NCI-H187 treated with DMSO at 0.1 percent for 48 hours (cell line): ENCODE measurements around the gene CDCA4.

ENCODE experiments used
- DNase-seq: peaks from one replicate; lab custom pipeline; 2025; lab: John Stamatoyannopoulos, UW

CDCA4 gene

DNA sequence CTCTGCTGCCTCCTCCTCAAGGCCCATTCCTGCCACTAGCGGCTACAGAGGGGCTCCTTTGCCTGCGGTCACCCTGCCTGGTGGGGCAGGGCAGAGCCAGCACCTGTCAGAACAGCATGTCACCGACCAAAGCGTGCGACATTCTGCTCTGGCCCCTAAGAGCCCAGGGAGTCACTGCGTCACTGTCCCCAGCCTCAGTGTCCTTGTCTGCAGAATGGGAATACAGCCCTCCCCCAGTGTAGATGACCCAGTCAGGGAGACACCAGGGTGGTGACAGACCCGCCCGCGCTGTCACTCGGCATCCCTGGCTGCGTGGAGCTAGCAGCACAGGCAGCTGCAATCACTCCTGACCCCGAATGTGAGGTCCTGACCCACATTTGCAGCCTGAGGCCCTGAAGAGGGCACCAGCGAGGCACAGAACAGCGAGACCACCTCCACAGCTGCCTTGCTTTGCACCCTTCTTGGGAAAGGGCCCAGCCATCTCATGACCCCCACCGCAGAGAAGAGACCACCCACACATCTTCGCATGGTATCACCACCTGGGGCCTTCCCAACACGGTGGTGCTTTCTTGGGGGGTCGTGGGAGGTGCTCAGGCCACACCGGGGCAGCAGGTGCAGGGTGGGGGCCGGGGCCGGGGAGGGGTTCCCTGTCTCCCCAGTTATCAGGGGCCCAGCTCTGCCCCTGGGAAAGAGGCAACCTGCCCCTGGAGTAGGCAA, 45.2 kb downstream of the CDCA4 start:
- no peak for DNase-seq

DNA sequence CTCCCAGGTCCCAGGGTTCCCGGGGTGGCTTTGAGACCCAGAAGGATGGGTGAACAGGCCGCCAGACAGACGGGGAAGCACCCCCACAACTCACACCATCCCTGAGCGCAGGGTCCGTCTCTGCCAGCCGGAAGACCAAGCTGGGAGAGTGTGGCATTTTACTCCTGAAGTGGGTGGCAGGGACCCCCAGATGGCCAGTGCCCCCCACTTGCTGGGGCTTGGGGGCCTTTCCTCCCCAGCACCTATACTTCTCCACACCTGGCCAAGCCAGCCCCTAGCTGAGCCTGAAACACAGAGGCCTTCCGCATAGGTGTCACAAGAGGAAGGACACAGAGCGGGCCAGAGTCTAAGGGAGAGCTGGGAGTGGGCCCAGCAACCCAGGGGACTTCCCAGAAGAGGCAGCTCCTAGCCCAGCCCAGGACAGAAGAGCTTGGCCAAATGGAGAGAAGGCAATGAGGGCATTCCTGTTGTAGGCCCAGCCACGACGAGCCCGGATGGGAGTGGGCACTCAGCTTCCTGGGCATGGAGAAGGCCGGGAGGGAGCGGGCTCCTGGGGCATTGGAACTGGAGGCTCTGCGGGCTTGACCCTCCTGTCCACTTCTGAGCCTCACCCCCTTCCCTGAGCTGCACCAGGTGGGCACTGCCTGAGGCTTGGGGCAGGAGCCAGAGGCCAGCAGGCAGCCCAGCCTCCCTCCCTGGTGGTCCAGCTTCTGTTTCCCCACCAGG, 46.1 kb downstream of the CDCA4 start:
- DNase-seq, result no peak

DNA sequence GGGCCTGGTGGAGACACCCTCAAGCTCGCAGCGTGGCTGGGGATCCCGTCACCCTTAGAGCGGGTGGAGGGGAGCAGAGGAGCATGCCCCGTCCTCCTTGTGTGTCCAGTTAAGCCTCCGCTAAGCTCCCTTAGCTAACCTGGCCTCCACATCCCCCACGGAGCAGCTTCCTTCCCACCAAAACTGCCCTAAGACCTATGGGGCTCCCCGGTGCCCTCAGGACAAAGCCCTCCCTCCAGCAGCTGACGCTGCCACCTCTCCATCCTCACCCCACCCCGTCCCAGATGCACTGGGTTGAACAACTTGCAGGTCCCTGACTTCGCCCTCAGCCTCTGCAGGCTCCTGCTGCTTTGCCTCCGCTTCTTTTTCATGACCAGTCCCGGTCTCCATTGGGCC, 46.7 kb downstream of the CDCA4 start:
- no peak for DNase-seq

DNA sequence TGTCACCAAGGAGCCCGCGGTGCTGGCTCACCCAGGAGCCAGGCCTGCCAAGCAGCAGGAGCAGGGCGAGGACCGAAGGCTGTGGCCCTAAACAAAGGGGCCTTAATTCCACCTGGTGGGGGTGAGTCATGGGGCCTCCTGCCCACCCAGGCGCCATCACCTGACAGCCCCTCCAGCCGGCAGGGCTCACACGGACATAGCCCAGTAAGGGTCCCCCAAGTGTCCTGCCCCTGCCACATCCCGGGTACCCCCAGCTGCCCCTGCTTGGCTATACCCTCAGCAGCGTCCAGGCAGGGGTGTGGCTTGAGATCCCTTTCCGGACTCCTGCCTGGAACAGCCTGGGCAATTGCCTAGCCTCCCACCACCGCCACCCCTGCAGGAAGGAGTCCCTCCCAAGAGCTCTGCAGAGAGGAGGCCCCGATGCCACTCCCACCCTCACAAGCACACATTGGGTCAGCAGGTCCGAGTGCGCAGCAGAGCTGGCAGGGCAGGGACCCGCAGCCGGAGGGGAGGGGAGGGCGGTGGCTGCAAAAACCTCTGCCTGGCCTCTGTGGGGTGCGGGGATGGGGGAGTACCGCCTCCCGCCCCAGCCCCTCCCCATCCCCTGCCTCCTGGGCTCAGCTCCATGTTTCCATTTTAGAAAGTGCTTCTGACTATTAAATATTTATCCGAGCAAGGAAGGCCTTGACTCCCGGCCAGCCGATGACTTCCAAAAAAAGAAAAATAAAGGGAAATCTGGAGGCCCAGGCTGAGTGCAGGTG, 47.3 kb downstream of the CDCA4 start:
- DNase-seq, result no peak

DNA sequence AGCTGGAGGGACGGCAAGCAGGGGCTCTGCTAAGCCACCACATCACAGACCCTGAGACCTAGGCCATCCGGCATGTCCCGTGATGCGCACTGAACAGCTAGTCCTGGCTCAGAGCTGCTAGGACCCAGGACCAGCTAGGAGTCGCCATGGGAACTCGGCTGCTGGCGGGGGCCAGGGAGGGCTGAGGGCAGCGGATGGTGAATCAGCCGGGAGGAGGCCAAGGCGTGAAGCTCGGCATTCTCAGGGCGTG, 47.8 kb downstream of the CDCA4 start:
- no peak for DNase-seq

DNA sequence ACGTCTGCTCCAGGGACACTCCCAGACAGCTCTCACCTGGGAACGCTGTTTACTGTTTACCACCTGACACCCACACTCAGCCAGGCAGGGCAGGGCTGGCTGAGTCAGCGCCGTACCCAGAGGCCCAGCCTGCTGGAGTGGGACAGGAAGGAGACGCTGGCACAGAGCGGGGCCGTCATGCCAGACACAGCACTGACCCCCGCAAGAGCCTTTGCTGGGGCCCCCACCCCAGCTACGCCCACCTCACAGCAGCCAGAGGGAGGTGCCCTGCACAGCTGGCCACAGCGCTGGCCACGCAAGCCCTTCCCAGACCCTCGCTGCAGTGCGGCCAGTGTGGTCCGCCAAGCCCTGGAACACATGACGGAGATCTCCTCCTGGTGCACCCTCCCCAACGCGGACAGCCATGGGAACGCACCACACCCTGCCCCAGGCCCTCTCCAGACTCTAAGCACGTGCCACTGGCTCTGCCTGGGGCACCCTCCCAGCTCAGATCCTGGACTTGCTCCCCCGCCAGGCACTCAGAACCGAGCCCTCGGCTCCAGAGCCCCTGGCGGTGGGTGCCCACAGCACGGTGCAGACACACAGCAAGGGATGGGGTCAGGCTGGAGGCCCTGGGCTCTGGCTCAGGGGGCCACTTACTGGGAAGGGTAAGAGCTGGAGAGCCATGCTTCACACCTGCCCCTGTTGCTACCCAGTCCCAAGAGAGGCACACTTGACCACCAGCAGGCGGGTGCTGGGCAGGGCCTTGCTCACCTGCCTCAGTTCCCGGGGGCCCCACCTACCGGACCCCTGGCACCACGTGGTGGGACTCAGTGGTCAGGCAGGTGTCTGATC, 48.4 kb downstream of the CDCA4 start:
- DNase-seq, result no peak

DNA sequence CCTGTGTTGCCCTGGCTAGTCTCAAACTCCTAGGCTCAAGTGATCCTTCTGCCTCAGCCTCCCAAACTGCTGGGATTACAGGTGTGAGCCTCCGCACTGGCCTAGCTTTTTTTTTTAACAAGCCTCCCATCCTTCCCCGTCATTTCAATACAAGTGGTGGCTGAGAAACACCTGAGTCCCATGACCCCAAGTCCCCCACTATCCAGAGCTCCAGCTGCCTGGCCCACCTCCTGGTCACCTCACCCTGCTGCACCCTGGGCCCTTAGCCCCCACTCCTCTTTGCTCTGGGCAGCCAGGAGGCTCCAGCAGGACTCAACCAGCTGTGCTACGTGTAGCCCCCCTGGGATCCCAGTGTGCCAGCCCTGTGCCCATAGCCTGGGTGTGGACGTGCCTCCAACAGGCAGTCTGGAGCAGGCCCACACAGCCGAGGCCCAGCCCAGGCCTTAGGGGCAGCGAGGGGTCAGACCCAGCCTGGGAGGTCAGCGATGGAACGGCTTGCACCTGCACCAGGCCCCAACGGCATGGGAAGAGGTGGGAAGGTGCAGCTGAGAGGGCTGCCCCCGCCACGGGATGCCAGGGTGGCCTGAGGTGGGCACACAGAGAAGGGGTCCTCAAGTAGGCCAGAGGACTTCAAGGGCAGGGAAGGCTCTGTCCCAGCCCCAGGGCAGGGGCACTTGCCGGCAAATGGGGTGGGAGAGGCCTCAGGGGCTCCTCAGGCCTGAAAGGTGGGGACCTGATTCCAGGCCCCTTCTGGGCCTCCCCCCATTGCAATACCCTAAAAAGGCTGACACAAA, 49.2 kb downstream of the CDCA4 start:
- no peak for DNase-seq

DNA sequence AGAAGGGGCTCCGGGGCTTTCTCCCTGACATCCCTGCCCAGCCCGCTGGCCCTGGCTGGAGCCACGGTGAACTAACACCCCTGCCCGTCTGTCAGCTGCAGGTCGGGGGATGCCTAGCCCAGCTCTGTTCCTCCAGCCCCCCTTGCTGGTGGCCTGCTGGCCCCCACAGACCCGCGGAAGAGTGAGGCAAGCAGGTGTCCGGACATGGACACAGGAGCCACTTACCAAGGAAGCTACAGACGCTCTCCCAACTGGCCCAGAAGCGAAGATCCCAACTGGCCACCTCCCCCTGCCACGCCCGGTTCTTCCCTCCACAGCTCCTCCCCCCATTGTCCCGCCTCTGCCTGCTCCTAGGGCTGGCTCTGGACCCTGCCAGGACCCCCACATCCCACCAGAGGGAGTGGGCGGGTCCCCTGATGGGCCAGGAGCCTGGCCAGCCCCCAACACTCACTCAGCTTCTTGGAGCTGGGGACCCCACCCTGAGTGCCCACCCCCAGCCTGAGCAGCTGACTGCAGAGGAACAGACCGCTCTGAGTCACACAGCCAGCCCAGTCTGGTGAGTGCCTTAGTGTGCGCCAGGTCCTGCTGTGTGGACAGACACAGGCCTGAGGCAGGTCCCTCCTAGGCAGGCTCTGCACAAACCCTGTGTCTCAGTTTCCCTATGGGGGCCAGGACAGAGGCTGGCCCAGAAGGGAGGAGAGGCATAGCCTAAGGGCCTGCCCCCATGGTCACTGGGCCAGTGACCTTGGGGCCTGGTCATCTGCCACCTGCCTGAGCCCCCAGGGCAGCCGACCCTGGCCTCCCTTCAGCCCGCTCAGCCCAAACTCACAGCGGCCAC, 50.4 kb downstream of the CDCA4 start:
- no peak for DNase-seq

DNA sequence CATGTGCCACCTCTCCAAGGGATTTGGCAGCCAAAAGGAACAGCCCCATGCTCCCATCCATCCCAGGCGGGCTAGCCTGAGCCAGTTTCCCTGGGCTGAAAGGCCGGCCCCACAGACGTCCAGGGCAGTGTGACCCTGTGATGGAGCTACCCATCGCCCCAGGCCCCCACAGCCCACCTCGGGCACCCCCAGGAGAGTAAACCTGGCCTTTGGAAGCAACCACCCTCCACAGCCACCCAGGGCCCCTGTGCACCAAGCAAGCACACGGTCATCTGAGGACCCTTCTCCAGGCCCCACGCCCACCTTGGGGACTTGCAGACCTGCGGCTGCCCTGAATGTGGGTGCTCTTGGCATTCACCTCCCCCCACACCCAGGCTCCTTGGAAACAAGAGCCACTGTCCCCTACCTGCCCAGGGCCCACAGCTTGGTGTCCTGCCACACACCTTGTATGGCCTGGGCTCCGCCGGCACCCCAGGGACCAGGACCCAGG, 51.1 kb downstream of the CDCA4 start:
- no peak for DNase-seq

DNA sequence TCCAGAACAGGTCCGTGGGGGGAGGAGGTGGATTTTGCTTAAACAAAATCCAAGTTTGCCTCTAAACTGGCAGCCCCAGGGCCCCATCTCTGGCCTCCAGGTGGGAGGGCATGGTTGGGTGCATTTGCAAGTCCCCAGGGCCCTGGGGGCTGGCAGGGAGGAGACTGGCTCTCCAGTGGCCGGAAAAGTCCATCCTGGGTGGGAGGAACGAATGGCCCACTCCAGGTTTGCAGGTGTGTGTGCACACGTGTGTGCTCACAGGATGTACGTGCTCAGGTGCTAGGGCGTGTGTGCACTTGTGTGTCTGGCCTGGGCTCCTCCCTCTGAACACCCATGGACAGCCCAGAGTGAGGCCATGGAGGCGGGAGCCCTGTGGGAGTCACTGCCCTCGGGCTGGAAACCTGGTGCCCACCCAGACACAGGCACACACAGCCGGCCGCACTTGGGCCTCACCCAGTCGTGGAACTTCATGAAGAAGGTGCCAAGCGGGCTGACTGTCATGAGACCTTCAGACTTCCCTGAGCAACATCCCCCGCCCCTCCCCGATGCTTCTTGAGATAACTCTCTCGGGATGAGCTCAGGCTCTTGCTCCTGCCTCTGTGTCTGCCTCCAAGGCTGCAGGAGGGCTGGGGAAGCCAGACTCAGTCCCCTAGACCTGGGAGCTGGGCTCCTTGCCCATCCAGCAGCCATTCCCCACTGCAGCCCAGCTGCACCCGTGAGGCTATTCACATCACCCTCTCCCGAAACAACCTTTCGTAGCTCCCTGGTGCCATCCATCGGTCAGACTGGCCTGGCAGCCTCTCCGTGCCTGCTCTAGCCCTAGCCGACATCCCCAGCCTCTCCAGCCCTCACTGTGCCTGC, 52.1 kb downstream of the CDCA4 start:
- no peak for DNase-seq

DNA sequence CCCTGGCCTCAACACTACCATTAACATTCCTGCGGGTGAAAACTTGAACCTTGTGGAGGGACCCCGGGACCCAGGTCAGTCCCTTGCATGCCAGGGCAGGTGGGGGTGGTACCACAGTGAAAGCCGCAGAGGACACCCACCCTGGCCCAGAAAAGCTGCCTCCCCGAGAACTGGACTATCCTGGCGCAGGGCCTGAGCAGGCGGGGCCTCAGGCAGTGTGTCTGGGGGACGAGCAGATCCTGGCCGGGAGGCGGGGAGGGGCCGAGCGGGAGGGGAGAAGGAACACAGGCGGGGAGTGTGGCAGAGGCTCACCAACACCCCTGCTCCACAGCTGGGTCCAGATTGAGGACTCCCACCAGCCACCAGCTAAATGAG, 52.7 kb downstream of the CDCA4 start:
- no peak for DNase-seq

DNA sequence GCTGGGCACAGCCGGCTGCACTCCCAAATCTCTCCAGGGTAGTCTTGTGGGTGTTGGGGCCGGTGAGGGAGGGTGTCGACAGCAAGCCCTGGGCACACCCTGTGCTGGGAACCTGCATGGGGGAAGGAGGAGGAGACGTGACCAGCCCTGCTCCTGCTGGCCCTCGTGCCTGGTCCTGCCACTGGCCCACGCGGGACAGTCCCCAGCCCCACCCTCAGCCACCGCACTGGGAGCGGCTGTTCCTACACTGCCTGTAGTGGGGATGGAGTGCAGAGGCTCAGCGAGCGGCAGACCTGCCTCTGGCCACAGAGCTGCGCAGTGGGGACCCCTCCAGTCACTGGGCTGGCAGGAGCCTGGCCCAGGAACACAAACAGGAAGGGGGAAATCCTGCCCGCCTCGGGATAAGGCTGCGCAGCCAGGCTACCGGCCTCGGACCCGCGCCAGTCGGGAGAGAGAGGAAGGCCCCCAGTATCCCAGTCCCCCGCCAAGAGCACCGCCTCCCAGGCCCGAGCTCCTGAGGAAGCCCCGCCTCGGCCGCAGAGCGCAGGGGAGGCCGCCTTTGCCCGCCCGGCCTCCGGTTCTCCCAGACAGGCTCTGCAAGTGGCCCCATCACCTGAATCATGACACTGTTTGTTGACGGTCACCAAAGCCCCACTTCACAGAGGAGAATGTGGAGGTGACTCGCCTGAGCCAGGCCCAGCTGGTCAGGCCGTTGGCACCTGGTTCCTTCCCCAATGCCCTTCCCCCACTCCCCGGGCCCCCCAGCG, 53.3 kb downstream of the CDCA4 start:
- no peak for DNase-seq

DNA sequence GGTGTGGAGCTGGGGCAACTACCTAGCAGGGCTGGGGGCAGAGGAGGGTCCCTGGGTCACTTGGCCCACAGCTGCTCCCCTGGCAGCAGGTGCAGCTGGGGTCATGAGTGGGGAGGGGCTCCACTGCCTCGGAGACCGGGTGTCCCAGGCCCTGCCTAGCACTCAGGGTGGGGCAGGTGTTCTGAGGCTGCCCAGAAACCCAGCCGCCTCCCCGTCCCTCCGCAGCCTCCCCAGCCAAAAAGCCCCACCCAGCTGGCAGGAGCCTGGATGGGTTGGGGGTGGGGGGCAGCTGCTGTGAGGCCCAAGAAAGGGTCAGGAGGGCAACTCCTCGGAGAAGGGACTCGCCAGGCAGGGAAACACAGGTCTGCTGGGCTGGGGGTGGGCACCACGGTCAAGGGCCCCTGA, 53.9 kb downstream of the CDCA4 start:
- DNase-seq, result no peak

DNA sequence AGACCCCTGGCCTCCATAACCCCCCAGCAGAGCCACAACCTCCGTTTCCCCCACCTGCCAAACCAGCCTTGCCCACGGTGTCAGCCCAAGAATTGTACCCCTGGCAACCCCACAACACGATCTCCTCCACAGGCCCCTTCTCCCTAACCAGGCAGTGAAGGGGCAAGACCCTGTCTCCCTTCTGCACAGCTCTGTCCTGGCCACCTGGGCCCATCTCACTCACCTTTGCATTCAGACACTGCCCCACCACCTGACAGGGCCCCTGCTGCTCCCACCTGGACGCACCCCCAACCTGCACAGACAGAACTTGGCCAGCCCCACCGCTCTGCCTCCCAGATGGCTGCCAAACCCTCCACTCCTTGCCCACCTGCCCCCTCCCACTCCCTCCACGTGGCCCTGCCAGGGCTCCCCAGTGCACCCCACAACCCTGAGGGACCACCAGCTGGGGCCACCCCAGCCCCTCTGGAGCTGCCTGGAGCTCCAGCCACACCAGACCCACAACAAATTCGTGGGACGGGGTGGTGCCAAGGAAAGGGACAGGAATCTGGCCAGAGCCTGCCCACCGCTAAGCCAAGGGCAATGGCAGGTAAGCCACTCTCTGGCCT, 54.5 kb downstream of the CDCA4 start:
- no peak for DNase-seq

DNA sequence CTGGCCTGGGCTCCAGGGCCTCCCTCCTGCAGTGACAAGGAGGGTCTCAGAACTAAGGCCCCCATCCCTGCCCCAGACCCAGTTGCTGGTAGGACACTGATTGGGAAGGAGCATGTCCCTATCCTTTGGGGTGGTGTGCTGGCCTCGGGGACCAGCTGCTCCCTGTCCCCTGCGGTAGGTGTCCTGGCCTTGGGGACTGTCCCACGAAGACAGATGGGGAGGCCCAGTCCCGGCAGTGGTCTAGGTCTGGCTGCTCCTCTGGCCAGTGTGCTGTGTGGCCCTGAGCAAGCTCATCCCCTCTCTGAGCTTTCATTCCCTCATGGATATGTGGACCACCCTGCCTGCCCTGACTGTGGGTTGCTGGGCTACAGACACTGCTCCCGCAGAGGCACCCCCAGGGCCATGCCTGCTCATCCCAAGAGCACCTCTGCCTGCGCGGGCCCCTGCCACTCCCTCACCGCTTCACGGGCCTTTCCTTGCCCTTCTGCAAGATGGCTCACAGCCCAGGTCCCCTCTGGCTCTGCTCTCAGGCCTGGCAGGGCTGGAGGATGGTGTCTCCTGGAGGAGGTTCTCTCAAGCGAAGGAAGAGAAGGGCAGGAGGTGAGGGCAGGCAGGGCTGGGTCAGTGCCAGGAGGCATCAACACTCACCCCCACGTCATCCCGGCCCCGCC, 55.2 kb downstream of the CDCA4 start:
- no peak for DNase-seq

DNA sequence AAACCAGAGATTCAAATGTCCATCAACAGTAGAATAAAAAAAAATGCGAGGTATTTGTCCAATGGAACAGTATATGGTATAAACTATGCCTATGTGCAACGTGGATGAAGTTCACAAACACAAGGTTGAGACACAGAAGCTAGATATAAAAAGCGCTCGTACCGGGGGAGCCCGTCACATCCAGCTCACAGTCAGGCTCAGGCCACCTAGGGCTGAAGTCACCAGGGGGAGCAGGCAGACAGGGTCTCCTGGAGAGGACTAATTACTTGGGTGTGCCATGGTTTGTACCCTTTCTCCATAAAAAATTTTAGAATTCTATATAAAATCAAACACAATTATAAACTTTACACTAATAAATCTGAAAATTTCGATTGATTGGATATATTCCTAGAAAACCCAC, 56.3 kb downstream of the CDCA4 start:
- no peak for DNase-seq
